ENCODE data around the gene EFHC1. TPM values are rescaled to one million over a fixed set of nuclear protein-coding genes. Genes with fewer than 3 reads are reported as not detected.

Gene EFHC1
- total RNA-seq, 2 experiments from 2014 or later = 20.7 to 24.8 TPM

GRCh38 chr6:52509281-52510212, 89.4 kb downstream of the EFHC1 start:
- H3K4me1 ChIP-seq (ENCODE audit: insufficient read depth, low read length, poor library complexity, severe bottlenecking) = peaks cover 4% of the 10 kb centered on the region
- CTCF ChIA-PET (ENCODE audit: unreplicated experiment) = no interaction called here
- TF ChIP-seq CTCF (conservative IDR thresholded peaks at IDR 0.05; ENCODE audit: low read length) (no peak), EZH2phosphoT487 (IDR thresholded peaks at IDR 0.05; ENCODE audit: borderline replicate concordance, low read depth, low read length) (no peak)
- no peak overlapping the region for H3K27ac ChIP-seq (ENCODE audit: low read depth, low read length, poor library complexity, severe bottlenecking)
- POLR2A ChIA-PET = interaction anchor here (0.7 kb wide), 2 partner anchors 11 to 96 kb away, joined by 3 read pairs; no protein-coding TSS in a partner anchor
- no peaks in the 10 kb centered on the region for H4K20me1 ChIP-seq (ENCODE audit: insufficient read depth, low read length)
- H3K36me3 ChIP-seq (ENCODE audit: insufficient read depth, low read length) = peaks cover 92% of the 10 kb centered on the region
- H3K9me3 ChIP-seq (ENCODE audit: low read length) = no peaks in the 10 kb centered on the region
- BruUV-seq (replicated peaks) = no TSS peak
- H3K4me2 ChIP-seq (ENCODE audit: low read length) = no peak overlapping the region
- intact Hi-C loops (cut with micrococcal nuclease; ENCODE audit: unreplicated experiment) = no loop called here
- no peaks in the 10 kb centered on the region for H3K9me2 ChIP-seq (ENCODE audit: insufficient read depth, low read length)
- H2AFZ ChIP-seq (ENCODE audit: low read length) = no peak overlapping the region
- DNase-seq (ENCODE audit: low spot score) = no peak
- H3K4me3 ChIP-seq (ENCODE audit: low read depth, low read length, poor library complexity, severe bottlenecking) = no peak overlapping the region
- no peaks in the 10 kb centered on the region for H3K79me2 ChIP-seq (ENCODE audit: insufficient read depth, low read depth, low read length)

DNA sequence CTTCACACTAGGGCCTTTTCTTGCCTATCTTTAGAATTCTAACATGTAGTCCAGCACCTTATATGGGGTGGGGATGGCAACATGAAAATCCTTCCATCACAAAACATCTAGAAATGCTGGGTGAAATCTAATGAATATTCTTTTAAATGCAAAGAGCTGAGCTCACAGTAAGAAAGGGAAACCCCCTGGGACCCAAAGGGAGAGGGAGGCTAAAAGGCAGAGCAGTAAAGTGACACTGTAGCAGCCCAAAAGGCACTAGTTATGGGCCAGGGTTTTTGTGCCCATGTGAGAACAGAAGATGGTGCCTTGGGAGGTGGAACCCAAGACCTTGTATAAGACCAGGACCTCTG, 90.0 kb downstream of the EFHC1 start:
- CTCF ChIA-PET (ENCODE audit: unreplicated experiment) = no interaction called here
- no peaks in the 10 kb centered on the region for H4K20me1 ChIP-seq (ENCODE audit: insufficient read depth, low read length)
- DNase-seq (ENCODE audit: low spot score) = no peak
- no peak overlapping the region for H2AFZ ChIP-seq (ENCODE audit: low read length)
- peaks cover 92% of the 10 kb centered on the region for H3K36me3 ChIP-seq (ENCODE audit: insufficient read depth, low read length)
- intact Hi-C loops (cut with micrococcal nuclease; ENCODE audit: unreplicated experiment) = no loop called here
- H3K27ac ChIP-seq (ENCODE audit: low read depth, low read length, poor library complexity, severe bottlenecking) = no peak overlapping the region
- H3K9me2 ChIP-seq (ENCODE audit: insufficient read depth, low read length) = no peaks in the 10 kb centered on the region
- TF ChIP-seq EZH2phosphoT487 (IDR thresholded peaks at IDR 0.05; ENCODE audit: borderline replicate concordance, low read depth, low read length) (no peak), CTCF (conservative IDR thresholded peaks at IDR 0.05; ENCODE audit: low read length) (no peak)
- H3K79me2 ChIP-seq (ENCODE audit: insufficient read depth, low read depth, low read length) = no peaks in the 10 kb centered on the region
- BruUV-seq (replicated peaks) = no TSS peak
- POLR2A ChIA-PET = interaction anchor here (0.7 to 1.1 kb wide), 2 partner anchors 11 to 12 kb away, joined by 3 read pairs; no protein-coding TSS in a partner anchor
- no peaks in the 10 kb centered on the region for H3K9me3 ChIP-seq (ENCODE audit: low read length)
- no peak overlapping the region for H3K4me2 ChIP-seq (ENCODE audit: low read length)
- H3K4me1 ChIP-seq (ENCODE audit: insufficient read depth, low read length, poor library complexity, severe bottlenecking) = peaks cover 4% of the 10 kb centered on the region
- H3K4me3 ChIP-seq (ENCODE audit: low read depth, low read length, poor library complexity, severe bottlenecking) = no peak overlapping the region

DNA sequence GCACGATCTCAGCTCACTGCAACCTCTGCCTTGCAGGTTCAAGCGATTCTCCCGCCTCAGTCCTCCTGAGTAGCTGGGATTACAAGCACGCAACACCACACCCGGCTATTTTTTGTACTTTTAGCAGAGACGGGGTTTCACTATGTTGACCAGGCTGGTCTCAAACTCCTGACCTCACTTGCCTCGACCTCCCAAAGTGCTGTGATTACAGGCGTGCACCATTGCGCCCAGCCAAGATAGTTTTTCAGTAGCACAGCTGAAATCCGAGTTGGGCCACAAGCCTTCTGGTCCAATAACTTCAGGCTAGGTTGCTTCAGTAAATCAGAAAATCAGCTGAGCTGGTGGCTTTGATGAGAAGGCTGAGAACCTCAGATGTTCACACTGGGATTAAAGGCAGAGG, 91.0 kb downstream of the EFHC1 start:
- no peak overlapping the region for H3K4me2 ChIP-seq (ENCODE audit: low read length)
- TF ChIP-seq EZH2phosphoT487 (IDR thresholded peaks at IDR 0.05; ENCODE audit: borderline replicate concordance, low read depth, low read length) (no peak), CTCF (conservative IDR thresholded peaks at IDR 0.05; ENCODE audit: low read length) (no peak)
- ChIA-PET CTCF (ENCODE audit: unreplicated experiment) (no interaction called here), POLR2A (interaction anchor here (1.1 to 2.5 kb wide), 2 partner anchors 11 to 12 kb away, joined by 3 to 8 read pairs; no protein-coding TSS in a partner anchor)
- intact Hi-C loops (cut with micrococcal nuclease; ENCODE audit: unreplicated experiment) = no loop called here
- no peaks in the 10 kb centered on the region for H3K9me2 ChIP-seq (ENCODE audit: insufficient read depth, low read length)
- no peak for DNase-seq (ENCODE audit: low spot score)
- BruUV-seq (replicated peaks) = no TSS peak
- no peaks in the 10 kb centered on the region for H3K79me2 ChIP-seq (ENCODE audit: insufficient read depth, low read depth, low read length)
- peaks cover 97% of the 10 kb centered on the region for H3K36me3 ChIP-seq (ENCODE audit: insufficient read depth, low read length)
- no peaks in the 10 kb centered on the region for H4K20me1 ChIP-seq (ENCODE audit: insufficient read depth, low read length)
- peaks cover 4% of the 10 kb centered on the region for H3K4me1 ChIP-seq (ENCODE audit: insufficient read depth, low read length, poor library complexity, severe bottlenecking)
- no peaks in the 10 kb centered on the region for H3K9me3 ChIP-seq (ENCODE audit: low read length)
- H3K4me3 ChIP-seq (ENCODE audit: low read depth, low read length, poor library complexity, severe bottlenecking) = no peak overlapping the region
- H2AFZ ChIP-seq (ENCODE audit: low read length) = no peak overlapping the region
- H3K27ac ChIP-seq (ENCODE audit: low read depth, low read length, poor library complexity, severe bottlenecking) = no peak overlapping the region
